Measurements from ENCODE around the gene SH3BP2.

- no peak for TF ChIP-seq CTCF (IDR thresholded peaks at IDR 0.05)
- TF ChIP-seq POLR2A (IDR thresholded peaks at IDR 0.05): no peak
Observed at GRCh38 chr4:2792396-2792710, 532 bp upstream of the SH3BP2 start.
